ENCODE results near the gene ZBTB25. TPM values are rescaled to one million over a fixed set of nuclear protein-coding genes. Genes with fewer than 3 reads are reported as not detected.
A peak's percentile ranks its signal among the peaks of the same experiment; 100 is the strongest.

ZBTB25 gene
- total RNA-seq, result 15.2 TPM
- long read RNA-seq, partial matches to known transcripts, result 1 of 17 reads
- long read RNA-seq, other reads (novel, unspliced or antisense), result 15 of 17 reads

GRCh38 chr14:64503434-64504309 is at the start of gene ZBTB25:
ZBTB25 (minus strand) TSS chr14:64503838; CDS start chr14:64490533, 13,305 bp downstream.
- DNase-seq (peak; percentile 95), ATAC-seq (ENCODE audit: poor library complexity) (peak; percentile 80)
- intact Hi-C loops (cut with DNase I), result no loop called here

GRCh38 chr14:64550621-64551333 is 47.1 kb upstream of the ZBTB25 start:
- intact Hi-C loops (cut with DNase I), result no loop called here
- DNase-seq, result no peak
- ATAC-seq (ENCODE audit: poor library complexity), result no peak

GRCh38 chr14:64549791-64550620 is 46.4 kb upstream of the ZBTB25 start, which contains the start of gene PPP1R36:
PPP1R36 (plus strand) TSS chr14:64549961; CDS start chr14:64549998, 37 bp downstream.
- ATAC-seq (ENCODE audit: poor library complexity), result peak; percentile 93
- intact Hi-C loops (cut with DNase I), result no loop called here
- DNase-seq, result peak; percentile 67

GRCh38 chr14:64549016-64549415 is 45.4 kb upstream of the ZBTB25 start:
- intact Hi-C loops (cut with DNase I), result no loop called here
- no peak for DNase-seq
- no peak for ATAC-seq (ENCODE audit: poor library complexity)

DNA sequence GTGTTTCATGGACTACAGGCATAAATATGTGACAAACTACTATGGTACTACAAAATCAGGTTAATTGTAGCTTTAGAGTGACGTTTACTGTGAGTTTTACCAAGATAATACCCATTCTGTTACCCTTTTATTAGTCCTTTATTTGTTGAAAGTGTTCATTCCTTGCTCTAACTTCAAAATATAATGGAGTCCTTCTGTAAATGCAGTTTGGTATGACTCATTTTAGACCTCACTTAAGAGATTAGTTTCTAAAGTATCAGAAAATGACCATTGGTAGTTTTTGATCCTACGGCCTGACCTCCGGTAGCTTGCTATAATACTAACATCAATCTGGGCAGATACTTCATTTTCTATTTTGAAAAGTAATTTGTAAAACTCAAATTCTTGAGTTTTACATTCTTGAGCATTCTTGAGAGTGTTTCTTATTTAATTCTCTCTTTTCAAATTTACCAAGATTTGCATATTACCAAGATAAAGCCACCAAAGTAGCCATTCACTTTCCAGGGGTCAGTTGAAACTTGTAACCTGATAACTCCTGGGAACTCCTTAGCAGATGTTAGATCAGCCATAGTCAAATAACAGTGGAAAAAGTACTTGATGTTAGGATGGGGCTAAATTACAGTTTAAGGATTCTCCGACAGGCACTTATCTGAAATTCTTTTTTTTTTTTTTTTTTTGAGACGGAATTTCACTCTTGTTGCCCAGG is 41.1 kb upstream of the ZBTB25 start:
- intact Hi-C loops (cut with DNase I), result no loop called here
- ATAC-seq (ENCODE audit: poor library complexity) (no peak), DNase-seq (no peak)

- intact Hi-C loops (cut with DNase I), result loop anchor here (2.0 kb wide), 1 partner anchor 90 kb away; no protein-coding TSS in a partner anchor
- ATAC-seq (ENCODE audit: poor library complexity) (no peak), DNase-seq (no peak)
Observed at GRCh38 chr14:64542836-64543201, 39.2 kb upstream of the ZBTB25 start.

DNA sequence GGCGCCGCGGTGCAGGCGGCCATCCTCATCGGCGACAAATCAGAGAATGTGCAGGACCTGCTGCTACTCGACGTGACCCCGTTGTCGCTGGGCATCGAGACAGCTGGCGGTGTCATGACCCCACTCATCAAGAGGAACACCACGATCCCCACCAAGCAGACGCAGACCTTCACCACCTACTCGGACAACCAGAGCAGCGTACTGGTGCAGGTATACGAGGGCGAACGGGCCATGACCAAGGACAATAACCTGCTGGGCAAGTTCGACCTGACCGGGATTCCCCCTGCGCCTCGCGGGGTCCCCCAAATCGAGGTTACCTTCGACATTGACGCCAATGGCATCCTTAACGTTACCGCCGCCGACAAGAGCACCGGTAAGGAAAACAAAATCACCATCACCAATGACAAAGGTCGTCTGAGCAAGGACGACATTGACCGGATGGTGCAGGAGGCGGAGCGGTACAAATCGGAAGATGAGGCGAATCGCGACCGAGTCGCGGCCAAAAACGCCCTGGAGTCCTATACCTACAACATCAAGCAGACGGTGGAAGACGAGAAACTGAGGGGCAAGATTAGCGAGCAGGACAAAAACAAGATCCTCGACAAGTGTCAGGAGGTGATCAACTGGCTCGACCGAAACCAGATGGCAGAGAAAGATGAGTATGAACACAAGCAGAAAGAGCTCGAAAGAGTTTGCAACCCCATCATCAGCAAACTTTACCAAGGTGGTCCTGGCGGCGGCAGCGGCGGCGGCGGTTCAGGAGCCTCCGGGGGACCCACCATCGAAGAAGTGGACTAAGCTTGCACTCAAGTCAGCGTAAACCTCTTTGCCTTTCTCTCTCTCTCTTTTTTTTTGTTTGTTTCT is 38.6 kb upstream of the ZBTB25 start:
- no peak for ATAC-seq (ENCODE audit: poor library complexity)
- intact Hi-C loops (cut with DNase I), result loop anchor here (2.0 kb wide), 1 partner anchor 91 kb away; no protein-coding TSS in a partner anchor
- DNase-seq, result no peak

DNA sequence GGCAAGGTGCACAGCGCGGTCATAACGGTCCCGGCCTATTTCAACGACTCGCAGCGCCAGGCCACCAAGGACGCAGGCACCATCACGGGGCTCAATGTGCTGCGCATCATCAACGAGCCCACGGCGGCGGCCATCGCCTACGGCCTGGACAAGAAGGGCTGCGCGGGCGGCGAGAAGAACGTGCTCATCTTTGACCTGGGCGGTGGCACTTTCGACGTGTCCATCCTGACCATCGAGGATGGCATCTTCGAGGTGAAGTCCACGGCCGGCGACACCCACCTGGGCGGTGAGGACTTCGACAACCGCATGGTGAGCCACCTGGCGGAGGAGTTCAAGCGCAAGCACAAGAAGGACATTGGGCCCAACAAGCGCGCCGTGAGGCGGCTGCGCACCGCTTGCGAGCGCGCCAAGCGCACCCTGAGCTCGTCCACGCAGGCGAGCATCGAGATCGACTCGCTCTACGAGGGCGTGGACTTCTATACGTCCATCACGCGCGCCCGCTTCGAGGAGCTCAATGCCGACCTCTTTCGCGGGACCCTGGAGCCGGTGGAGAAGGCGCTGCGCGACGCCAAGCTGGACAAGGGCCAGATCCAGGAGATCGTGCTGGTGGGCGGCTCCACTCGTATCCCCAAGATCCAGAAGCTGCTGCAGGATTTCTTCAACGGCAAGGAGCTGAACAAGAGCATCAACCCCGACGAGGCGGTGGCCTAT is 37.8 kb upstream of the ZBTB25 start:
- DNase-seq, result peak; percentile 53
- intact Hi-C loops (cut with DNase I), result no loop called here
- ATAC-seq (ENCODE audit: poor library complexity), result no peak

DNA sequence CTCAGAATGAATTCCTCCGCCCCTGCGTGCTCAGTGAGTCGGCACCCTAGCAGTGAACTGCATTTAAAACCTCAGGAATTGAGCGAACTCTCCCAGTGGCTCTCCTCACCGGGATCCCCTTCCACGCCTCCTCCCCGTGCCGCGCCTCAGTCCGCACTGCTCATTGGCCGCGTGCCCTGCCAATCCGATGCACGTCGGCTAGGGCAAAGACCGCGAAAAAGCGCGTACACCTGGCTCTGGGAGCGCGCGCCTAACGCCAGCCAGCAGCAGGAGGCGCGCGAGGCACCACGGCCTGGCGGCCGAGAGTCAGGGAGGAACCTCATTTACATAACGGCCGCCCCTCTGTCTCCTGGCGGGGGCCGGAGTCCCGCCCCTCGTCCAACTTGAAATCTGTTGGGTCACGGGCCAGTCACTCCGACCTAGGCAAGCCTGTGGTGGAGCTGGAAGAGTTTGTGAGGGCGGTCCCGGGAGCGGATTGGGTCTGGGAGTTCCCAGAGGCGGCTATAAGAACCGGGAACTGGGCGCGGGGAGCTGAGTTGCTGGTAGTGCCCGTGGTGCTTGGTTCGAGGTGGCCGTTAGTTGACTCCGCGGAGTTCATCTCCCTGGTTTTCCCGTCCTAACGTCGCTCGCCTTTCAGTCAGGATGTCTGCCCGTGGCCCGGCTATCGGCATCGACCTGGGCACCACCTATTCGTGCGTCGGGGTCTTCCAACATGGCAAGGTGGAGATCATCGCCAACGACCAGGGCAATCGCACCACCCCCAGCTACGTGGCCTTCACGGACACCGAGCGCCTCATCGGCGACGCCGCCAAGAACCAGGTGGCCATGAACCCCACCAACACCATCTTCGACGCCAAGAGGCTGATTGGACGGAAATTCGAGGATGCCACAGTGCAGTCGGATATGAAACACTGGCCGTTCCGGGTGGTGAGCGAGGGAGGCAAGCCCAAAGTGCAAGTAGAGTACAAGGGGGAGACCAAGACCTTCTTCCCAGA is 36.9 kb upstream of the ZBTB25 start, which contains the start of gene HSPA2:
HSPA2 (plus strand) TSS at position 534 of the 995 bp plus-strand sequence; CDS start at position 643, 109 bp downstream.
- intact Hi-C loops (cut with DNase I), result no loop called here
- ATAC-seq (ENCODE audit: poor library complexity), result peak; percentile 97

GRCh38 chr14:64536488-64537245 is 33.0 kb upstream of the ZBTB25 start:
- DNase-seq, result no peak
- intact Hi-C loops (cut with DNase I), result no loop called here
- no peak for ATAC-seq (ENCODE audit: poor library complexity)

More for the DNA sequence above, 36.9 kb upstream of the ZBTB25 start, which contains the start of gene HSPA2:
- DNase-seq, result peak; percentile 99

GRCh38 chr14:64531567-64531966 is 27.9 kb upstream of the ZBTB25 start:
- DNase-seq, result no peak
- intact Hi-C loops (cut with DNase I), result no loop called here

GRCh38 chr14:64525354-64525753 is 21.7 kb upstream of the ZBTB25 start:
- ATAC-seq (ENCODE audit: poor library complexity), result no peak
- intact Hi-C loops (cut with DNase I), result no loop called here

More at GRCh38 chr14:64531567-64531966, 27.9 kb upstream of the ZBTB25 start:
- ATAC-seq (ENCODE audit: poor library complexity), result no peak

GRCh38 chr14:64522591-64523355 is 19.1 kb upstream of the ZBTB25 start:
- ATAC-seq (ENCODE audit: poor library complexity) (no peak), DNase-seq (no peak)
- intact Hi-C loops (cut with DNase I), result no loop called here

More at GRCh38 chr14:64525354-64525753, 21.7 kb upstream of the ZBTB25 start:
- no peak for DNase-seq

DNA sequence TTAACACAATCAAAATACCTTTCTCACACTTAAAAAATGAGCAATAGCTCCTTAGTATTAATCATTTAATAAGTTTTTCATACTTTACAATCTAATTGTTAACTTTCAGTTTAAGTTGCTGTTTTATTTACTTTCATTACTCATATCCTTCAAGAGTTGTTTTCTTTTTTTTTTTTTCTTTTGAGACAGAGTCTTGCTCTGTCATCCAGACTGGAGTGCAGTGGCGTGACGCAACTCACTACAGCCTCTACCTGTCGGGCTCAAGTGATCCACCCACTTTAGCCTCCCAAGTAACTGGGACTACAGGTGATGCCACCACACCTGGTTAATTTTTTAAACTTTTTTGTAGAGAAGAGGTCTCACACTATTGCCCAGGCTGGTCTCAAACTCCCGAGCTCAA is 17.1 kb upstream of the ZBTB25 start:
- DNase-seq (no peak), ATAC-seq (ENCODE audit: poor library complexity) (no peak)
- intact Hi-C loops (cut with DNase I), result no loop called here

Measured in Right ventricle myocardium superior (tissue), 1 donor.